K562 (cell line): Measurements from ENCODE around the gene STX17.

ENCODE experiments used
- CEBPB ChIP-seq: fragments of 450-650 bp; IDR thresholded peaks from 2 replicates; pipeline ENCODE4 v1.6.1; 2016; ENCODE audit warnings: missing genetic modification characterization, missing compliant biosample characterization
- HNRNPK ChIP-seq: fragments of 200-400 bp; formaldehyde crosslinking; IDR thresholded peaks from one replicate; pipeline ENCODE4 v1.6.1; 2018; ENCODE audit warnings: mild to moderate bottlenecking, low read depth, low read length; ENCODE audit not compliant: poor library complexity, severe bottlenecking
- MECOM ChIP-seq: fragments of 250-450 bp; sonication (Bioruptor Pico); IDR thresholded peaks from 2 replicates; pipeline ENCODE4 v1.8.0; 2022; ENCODE audit warnings: inconsistent platforms
- NCOA1 ChIP-seq: fragments of 450-650 bp; IDR thresholded peaks from 2 replicates; pipeline ENCODE4 v1.6.1; 2016; ENCODE audit warnings: low read depth
- POLR2AphosphoS5 ChIP-seq: IDR thresholded peaks from 2 replicates; pipeline ENCODE4 v1.6.1; 2011; ENCODE audit warnings: mild to moderate bottlenecking, low read depth, low read length, moderate library complexity; ENCODE audit not compliant: control insufficient read depth, insufficient read depth
- SIN3A ChIP-seq, 2 experiments: fragments of 150-350 bp in 1 of 2; IDR thresholded peaks; 2 replicates each; pipeline ENCODE4 v1.6.1; 2011 to 2016; ENCODE audit warnings: borderline replicate concordance in 2 of 2, low read depth in 2 of 2, low read length in 2 of 2, mild to moderate bottlenecking in 2 of 2, moderate library complexity in 2 of 2; ENCODE audit not compliant: control insufficient read depth in 1 of 2

DNA sequence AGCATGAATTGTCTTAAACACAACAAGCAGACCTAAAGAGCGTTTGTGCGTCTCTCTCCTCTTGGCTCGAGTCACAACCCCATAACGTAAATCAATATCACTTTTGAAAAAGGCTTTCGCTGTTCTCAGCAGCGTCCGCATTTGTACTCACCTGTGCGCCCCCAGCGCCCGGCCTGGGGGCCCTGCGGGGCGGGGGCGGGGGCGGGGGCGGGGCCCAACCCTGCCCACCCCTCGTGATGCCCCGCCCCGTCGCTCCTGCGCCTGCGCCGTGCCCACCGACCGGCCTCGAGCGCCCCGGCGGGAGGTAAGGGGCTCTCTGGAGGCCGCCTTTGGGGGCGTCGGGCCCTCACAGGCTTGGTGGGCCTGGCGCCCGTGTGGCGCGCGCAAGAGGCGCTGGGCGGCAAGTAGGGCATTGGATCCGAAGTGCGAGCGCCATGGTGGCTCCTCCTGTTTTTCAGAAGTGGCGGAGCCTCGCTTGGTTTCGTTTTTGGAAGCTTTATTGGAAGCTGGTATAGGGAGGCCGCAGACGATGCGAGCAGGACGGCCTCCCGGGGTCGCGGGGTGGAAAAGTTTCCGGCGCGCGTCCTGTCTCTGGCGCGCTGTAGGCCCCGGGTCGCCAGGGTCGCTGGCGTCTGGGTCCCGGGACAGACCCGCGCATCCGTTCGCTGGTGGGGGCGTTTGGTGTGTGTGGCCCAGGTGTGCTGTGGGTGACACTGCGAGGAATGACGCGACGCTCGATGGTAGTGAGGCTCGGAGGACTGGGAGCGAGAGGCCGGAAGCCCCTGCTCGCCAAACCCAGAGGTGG is at the start of gene STX17:
- no peak for TF ChIP-seq MECOM (CRISPR knock-in tag)
- TF ChIP-seq SIN3A (IDR thresholded peaks at IDR 0.05; ENCODE audit: borderline replicate concordance in 2 of 2, control insufficient read depth in 1 of 2, low read depth in 2 of 2, low read length in 2 of 2): no peak
- TF ChIP-seq POLR2AphosphoS5: peak; percentile 78
- no peak for TF ChIP-seq HNRNPK
- TF ChIP-seq CEBPB (tag): no peak
- no peak for TF ChIP-seq NCOA1
